Progenitor cell of endocrine pancreas (in vitro differentiated cells): ENCODE measurements around the gene DYSF. TPM values are rescaled to one million over a fixed set of nuclear protein-coding genes. Genes with fewer than 3 reads are reported as not detected.
"Not testable (repeated sequence)": the region's sequence is repeated elsewhere in the genome, so short reads cannot be mapped to it uniquely, and the experiment has no call there.

ENCODE experiments used
- DNase-seq: peaks from one replicate; pipeline ENCODE4 v3.0.0; 2021; ENCODE audit warnings: low spot score; ENCODE audit not compliant: unreplicated experiment
- H3K27ac Mint-ChIP-seq: 2 replicates; pipeline ENCODE4 v1.8.0; 2021; ENCODE audit warnings: mild to moderate bottlenecking, moderate library complexity, mixed read lengths
- H3K27me3 Mint-ChIP-seq: 2 replicates; pipeline ENCODE4 v1.8.0; 2021; ENCODE audit warnings: mixed read lengths
- H3K36me3 Mint-ChIP-seq: 2 replicates; pipeline ENCODE4 v1.8.0; 2022; ENCODE audit warnings: mixed read lengths; ENCODE audit not compliant: insufficient read depth
- H3K4me1 Mint-ChIP-seq: 2 replicates; pipeline ENCODE4 v1.8.0; 2021; ENCODE audit warnings: low read depth, mixed read lengths
- H3K4me3 Mint-ChIP-seq: 2 replicates; pipeline ENCODE4 v1.8.0; 2021; ENCODE audit warnings: low read depth, mild to moderate bottlenecking, moderate library complexity, mixed read lengths
- H3K9me3 Mint-ChIP-seq: 2 replicates; pipeline ENCODE4 v1.8.0; 2021; ENCODE audit warnings: low read depth, mixed read lengths
- long read RNA-seq: library from polyadenylated mRNA; unstranded; transcript quantifications from one replicate; pipeline ENCODE4 v2.0.0, GENCODE V29; 2020
- total RNA-seq: library from RNA; stranded (reverse); gene quantifications from 2 replicates; pipeline ENCODE4 v1.2.1, GENCODE V29; 2021
- TF ChIP-seq, protein P1 (sequence below): fragments of 200-600 bp; sonication (generic); IDR thresholded peaks from one replicate; pipeline ENCODE4 v1.5.0; 2021; ENCODE audit warnings: antibody characterized with exemption, mild to moderate bottlenecking; ENCODE audit not compliant: unreplicated experiment

Gene DYSF
- total RNA-seq = 1.4 and 1.6 TPM in 2 replicates
- long read RNA-seq = 0 reads

DNA sequence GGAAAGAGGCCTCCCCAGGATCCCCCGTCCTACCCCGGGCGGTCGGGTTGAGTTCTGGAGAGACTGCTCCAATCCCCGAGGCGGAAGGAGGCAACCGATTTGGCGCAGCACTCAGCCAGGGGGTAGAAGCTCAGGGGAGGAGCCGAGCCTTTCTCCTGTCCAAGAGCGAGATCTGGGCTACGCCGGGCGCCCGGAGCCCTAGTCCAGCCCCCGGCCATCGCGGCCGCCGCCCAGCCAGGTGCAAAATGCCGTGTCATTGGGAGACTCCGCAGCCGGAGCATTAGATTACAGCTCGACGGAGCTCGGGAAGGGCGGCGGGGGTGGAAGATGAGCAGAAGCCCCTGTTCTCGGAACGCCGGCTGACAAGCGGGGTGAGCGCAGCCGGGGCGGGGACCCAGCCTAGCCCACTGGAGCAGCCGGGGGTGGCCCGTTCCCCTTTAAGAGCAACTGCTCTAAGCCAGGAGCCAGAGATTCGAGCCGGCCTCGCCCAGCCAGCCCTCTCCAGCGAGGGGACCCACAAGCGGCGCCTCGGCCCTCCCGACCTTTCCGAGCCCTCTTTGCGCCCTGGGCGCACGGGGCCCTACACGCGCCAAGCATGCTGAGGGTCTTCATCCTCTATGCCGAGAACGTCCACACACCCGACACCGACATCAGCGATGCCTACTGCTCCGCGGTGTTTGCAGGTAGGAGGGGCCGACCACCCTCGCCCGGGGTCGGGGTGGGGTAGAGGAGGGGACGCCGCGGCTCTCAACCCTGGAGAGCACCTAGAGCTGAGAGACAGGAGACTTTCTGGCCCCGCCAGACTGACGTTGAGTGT, at the start of gene DYSF:
Gene DYSF, plus strand, starts transcription at position 158 of the 817 bp plus-strand sequence.
- Mint-ChIP-seq H3K4me3 (peak within 1 kb of the TSS; percentile 66), H3K27me3 (peaks cover 49% of the 10 kb centered on the region), H3K4me1 (peaks cover 10% of the 10 kb centered on the region), H3K27ac (no peak within 1 kb of the TSS), H3K9me3 (no peaks in the 10 kb centered on the region), H3K36me3 (no peaks in the 10 kb centered on the region)
- no peak for DNase-seq
- TF ChIP-seq, protein P1, sequence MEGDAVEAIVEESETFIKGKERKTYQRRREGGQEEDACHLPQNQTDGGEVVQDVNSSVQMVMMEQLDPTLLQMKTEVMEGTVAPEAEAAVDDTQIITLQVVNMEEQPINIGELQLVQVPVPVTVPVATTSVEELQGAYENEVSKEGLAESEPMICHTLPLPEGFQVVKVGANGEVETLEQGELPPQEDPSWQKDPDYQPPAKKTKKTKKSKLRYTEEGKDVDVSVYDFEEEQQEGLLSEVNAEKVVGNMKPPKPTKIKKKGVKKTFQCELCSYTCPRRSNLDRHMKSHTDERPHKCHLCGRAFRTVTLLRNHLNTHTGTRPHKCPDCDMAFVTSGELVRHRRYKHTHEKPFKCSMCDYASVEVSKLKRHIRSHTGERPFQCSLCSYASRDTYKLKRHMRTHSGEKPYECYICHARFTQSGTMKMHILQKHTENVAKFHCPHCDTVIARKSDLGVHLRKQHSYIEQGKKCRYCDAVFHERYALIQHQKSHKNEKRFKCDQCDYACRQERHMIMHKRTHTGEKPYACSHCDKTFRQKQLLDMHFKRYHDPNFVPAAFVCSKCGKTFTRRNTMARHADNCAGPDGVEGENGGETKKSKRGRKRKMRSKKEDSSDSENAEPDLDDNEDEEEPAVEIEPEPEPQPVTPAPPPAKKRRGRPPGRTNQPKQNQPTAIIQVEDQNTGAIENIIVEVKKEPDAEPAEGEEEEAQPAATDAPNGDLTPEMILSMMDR = no peak

DNA sequence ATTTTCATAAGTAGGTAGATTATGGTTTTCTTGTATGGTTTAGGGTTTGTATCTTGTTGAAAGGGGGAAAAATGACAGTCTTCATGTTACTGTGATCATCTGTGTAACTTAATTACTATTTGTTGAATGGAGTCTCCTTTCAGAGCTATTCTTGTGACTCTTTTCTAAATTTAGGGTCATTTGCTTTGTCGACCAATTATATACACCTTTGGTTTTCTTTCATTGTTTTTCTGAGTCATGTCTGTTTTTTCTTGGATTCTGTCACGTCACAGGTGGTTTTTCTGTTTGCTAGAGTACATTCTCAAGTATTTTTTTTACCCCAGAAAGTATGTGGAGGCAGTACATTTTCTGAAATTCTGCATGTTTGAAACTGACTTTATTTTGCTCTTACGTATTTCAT, 43.8 kb upstream of the DYSF start:
- DNase-seq = no peak
- H3K36me3 Mint-ChIP-seq = peaks cover 33% of the 10 kb centered on the region

DNA sequence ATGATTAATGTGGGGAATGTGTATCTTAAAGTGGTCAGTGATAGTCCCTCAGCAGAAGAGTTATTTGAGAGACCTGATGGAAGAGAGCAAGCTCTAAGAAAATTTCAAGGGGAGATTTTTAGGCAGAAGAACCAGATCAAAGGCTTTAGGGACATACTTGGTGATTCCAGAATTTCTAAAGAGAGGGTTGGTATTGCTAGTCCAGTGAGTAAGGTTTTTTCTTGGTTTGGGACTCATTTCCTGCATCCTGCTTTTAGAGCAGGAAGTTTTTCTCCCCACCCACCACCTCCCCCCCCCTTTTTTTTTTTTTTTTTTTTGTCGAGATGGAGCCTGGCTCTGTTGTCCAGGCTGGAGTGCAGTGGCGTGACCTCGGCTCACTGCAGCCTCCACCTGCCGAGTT, 42.7 kb upstream of the DYSF start:
- Mint-ChIP-seq H3K4me1 (no peaks in the 10 kb centered on the region), H3K27me3 (no peaks in the 10 kb centered on the region), H3K4me3 (no peak overlapping the region), H3K27ac (peak overlapping the region; percentile 13), H3K9me3 (peaks cover 4% of the 10 kb centered on the region), H3K36me3 (peaks cover 30% of the 10 kb centered on the region)
- TF ChIP-seq, protein P1 = no peak
- DNase-seq = no peak

More for the DNA sequence above, 43.8 kb upstream of the DYSF start:
- Mint-ChIP-seq H3K9me3 (peaks cover 4% of the 10 kb centered on the region), H3K27me3 (no peaks in the 10 kb centered on the region), H3K4me3 (no peak overlapping the region), H3K4me1 (no peaks in the 10 kb centered on the region), H3K27ac (peak overlapping the region; percentile 29)
- TF ChIP-seq, protein P1 = no peak

DNA sequence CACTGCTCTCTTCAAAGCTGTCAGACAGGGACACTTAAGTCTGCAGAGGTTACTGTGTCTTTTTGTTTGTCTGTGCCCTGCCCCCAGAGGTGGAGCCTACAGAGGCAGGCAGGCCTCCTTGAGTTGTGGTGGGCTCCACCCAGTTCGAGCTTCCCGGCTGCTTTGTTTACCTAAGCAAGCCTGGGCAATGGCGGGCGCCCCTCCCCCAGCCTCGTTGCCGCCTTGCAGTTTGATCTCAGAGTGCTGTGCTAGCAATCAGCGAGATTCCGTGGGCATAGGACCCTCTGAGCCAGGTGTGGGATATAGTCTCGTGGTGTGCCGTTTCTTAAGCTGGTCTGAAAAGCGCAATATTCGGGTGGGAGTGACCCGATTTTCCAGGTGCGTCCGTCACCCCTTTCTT, 36.5 kb upstream of the DYSF start:
- DNase-seq, H3K9me3 Mint-ChIP-seq, H3K27me3 Mint-ChIP-seq, H3K36me3 Mint-ChIP-seq: not testable (repeated sequence)
- Mint-ChIP-seq H3K27ac (peak overlapping the region; percentile 97), H3K4me3 (peak overlapping the region; percentile 82), H3K4me1 (peaks cover 17% of the 10 kb centered on the region)

DNA sequence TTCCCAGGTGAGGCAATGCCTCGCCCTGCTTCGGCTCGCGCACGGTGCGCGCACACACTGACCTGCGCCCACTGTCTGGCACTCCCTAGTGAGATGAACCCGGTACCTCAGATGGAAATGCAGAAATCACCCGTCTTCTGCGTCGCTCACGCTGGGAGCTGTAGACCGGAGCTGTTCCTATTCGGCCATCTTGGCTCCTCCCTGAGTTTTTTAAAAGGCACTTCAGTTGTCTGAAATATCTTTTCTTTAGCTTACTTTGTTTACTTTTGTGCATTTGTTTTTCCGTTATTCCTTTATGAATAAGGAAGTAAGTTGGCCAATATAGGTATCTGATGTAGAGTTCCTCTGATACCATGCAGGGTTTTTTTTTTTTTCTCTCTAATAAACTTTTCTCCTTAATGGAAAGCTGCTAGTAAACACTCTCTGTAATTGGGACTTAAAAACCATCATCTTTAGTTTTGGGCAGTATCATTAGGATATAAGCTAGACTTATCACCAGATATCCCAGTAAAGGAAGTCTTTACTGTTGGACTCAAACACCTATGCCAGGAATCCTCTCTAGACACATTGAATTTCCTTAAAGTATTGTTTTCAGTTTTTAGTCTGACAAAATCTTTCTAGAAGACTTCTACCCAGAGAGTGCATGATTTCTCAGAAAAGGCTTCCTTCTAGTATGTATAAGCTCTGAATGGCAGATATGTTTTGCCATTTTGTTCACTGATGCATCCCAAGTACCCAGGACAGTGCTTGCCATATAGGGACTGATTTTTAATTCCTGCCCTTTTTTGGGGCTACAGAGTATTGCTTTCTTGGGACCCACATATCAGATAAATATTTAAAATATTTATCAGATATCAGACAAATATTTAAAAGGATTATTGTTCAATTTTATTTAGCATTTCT, 35.8 kb upstream of the DYSF start:
- H3K36me3 Mint-ChIP-seq = peaks cover 3% of the 10 kb centered on the region
- H3K27me3 Mint-ChIP-seq = no peaks in the 10 kb centered on the region
- H3K4me3 Mint-ChIP-seq = peak overlapping the region; percentile 82
- TF ChIP-seq, protein P1 = no peak
- H3K27ac Mint-ChIP-seq = peak overlapping the region; percentile 97
- peaks cover 17% of the 10 kb centered on the region for H3K4me1 Mint-ChIP-seq
- no peaks in the 10 kb centered on the region for H3K9me3 Mint-ChIP-seq
- DNase-seq = no peak
